GM19238 (cell line): ENCODE results near the gene TBC1D3B.
"Not testable (repeated sequence)": the region's sequence is repeated elsewhere in the genome, so short reads cannot be mapped to it uniquely, and the experiment has no call there.

Source experiments
- DNase-seq: peaks from one replicate; pipeline ENCODE4 v3.0.0; 2011; ENCODE audit warnings: low spot score; ENCODE audit not compliant: insufficient read length

Gene TBC1D3B

GRCh38 chr17:36176536-36176935 is at the start of gene TBC1D3B:
TSS of gene TBC1D3B (minus strand) at chr17:36176636. CDS start at chr17:36175050, 1,586 bp downstream.
- DNase-seq, result not testable (repeated sequence)

GRCh38 chr17:36222967-36223366 is 46.5 kb upstream of the TBC1D3B start:
- not testable (repeated sequence) for DNase-seq

GRCh38 chr17:36221581-36222100 is 45.2 kb upstream of the TBC1D3B start:
- DNase-seq, result not testable (repeated sequence)

GRCh38 chr17:36220737-36221580 is 44.5 kb upstream of the TBC1D3B start:
- not testable (repeated sequence) for DNase-seq

- not testable (repeated sequence) for DNase-seq
These were observed 43.1 kb upstream of the TBC1D3B start for GRCh38 chr17:36219556-36219955.

- not testable (repeated sequence) for DNase-seq
These were observed 39.2 kb upstream of the TBC1D3B start for GRCh38 chr17:36215406-36216308.

- DNase-seq, result no peak
These were observed 38.5 kb upstream of the TBC1D3B start for GRCh38 chr17:36214918-36215317.

- no peak for DNase-seq
These were observed 37.3 kb upstream of the TBC1D3B start for GRCh38 chr17:36213695-36214094.

- no peak for DNase-seq
These were observed 36.5 kb upstream of the TBC1D3B start for GRCh38 chr17:36212966-36213365.

GRCh38 chr17:36212272-36212605 is 35.8 kb upstream of the TBC1D3B start:
- no peak for DNase-seq

- not testable (repeated sequence) for DNase-seq
These were observed 35.2 kb upstream of the TBC1D3B start for GRCh38 chr17:36211484-36212271.

GRCh38 chr17:36210439-36211211 is 34.2 kb upstream of the TBC1D3B start, which contains the start of gene CCL4L2:
TSS of gene CCL4L2 (plus strand) at chr17:36211063.
- not testable (repeated sequence) for DNase-seq

GRCh38 chr17:36209575-36209974 is 33.1 kb upstream of the TBC1D3B start:
- no peak for DNase-seq

- DNase-seq, result not testable (repeated sequence)
These were observed 30.9 kb upstream of the TBC1D3B start for GRCh38 chr17:36207383-36207782.

GRCh38 chr17:36206486-36206821 is 30.0 kb upstream of the TBC1D3B start:
- DNase-seq, result not testable (repeated sequence)

GRCh38 chr17:36205637-36206485 is 29.4 kb upstream of the TBC1D3B start:
- no peak for DNase-seq

- DNase-seq, result no peak
These were observed 28.5 kb upstream of the TBC1D3B start for GRCh38 chr17:36204724-36205500.

- no peak for DNase-seq
These were observed 26.9 kb upstream of the TBC1D3B start for GRCh38 chr17:36203335-36203734.

- not testable (repeated sequence) for DNase-seq
These were observed 25.1 kb upstream of the TBC1D3B start for GRCh38 chr17:36201506-36201905.
